HCT116 (cell line): ENCODE results near the gene UGT3A2. TPM values are rescaled to one million over a fixed set of nuclear protein-coding genes. Genes with fewer than 3 reads are reported as not detected.

Source experiments
- ATAC-seq: fragments of 200-7000 bp; cut with Tn5 transposase; 2 replicates; pipeline ENCODE4 v1.9.1; 2020; ENCODE audit warnings: mild to moderate bottlenecking, moderate library complexity
- BruUV-seq: library from RNA; stranded (reverse); fragments of 400-500 nt; replicated peaks from 2 replicates; lab custom pipeline; 2021; lab: Mats Ljungman, UMichigan
- CTCF ChIA-PET: fragments of 300-600 bp; sonication (Branson Sonifier 250); formaldehyde crosslinking; loops from one replicate; lab custom pipeline; 2021; ENCODE audit warnings: antibody characterized with exemption; lab: Charles Lee
- POLR2A ChIA-PET: fragments of 300-600, 350-600 bp; sonication (Branson Sonifier 250); formaldehyde crosslinking; loops from one replicate; lab custom pipeline; 2021; ENCODE audit warnings: antibody characterized with exemption; lab: Charles Lee
- RAD21 ChIA-PET, 2 experiments: fragments of 300-600 bp; sonication (Branson Sonifier 250); formaldehyde crosslinking; loops; one replicate each; lab custom pipeline; 2023; ENCODE audit warnings: low total read pairs in 2 of 2; ENCODE audit not compliant: uncharacterized antibody in 2 of 2, unreplicated experiment in 2 of 2, low non-redundant PET in 1 of 2; lab: Charles Lee
- DNase-seq: peaks from one replicate; pipeline ENCODE4 v3.0.0-alpha.2; 2010; ENCODE audit warnings: low read depth, low spot score
- H2AFZ ChIP-seq: fragments of 200-600 bp; shearing (Covaris generic), sonication (generic); 2 replicates; pipeline ENCODE4 v1.6.1; 2017; ENCODE audit warnings: low read depth, mixed run types, mixed read lengths, antibody characterized with exemption, low read length; ENCODE audit not compliant: poor library complexity, severe bottlenecking
- H3K27ac ChIP-seq: 2 replicates; pipeline ENCODE4 v1.5.1; 2012; ENCODE audit warnings: low read depth, low read length
- H3K27me3 ChIP-seq: fragments of 200-600 bp; sonication (generic); 2 replicates; pipeline ENCODE4 v1.6.1; 2016; ENCODE audit warnings: mixed run types, low read length, mixed read lengths; ENCODE audit not compliant: insufficient read depth
- H3K36me3 ChIP-seq, 2 experiments: fragments of 200-500 bp in 1 of 2; fragments of 200-600 bp in 1 of 2; sonication (Bioruptor generic) in 1 of 2; sonication (generic) in 1 of 2; 2 replicates each; pipeline versions ENCODE4 v1.5.1 to v1.6.1; 2014 to 2016; ENCODE audit warnings: low read length in 2 of 2, inconsistent platforms in 1 of 2, mixed read lengths in 1 of 2, mixed run types in 1 of 2; ENCODE audit not compliant: insufficient read depth in 2 of 2, control insufficient read depth in 1 of 2
- H3K4me1 ChIP-seq, 2 experiments: fragments of 200-600 bp in 1 of 2; sonication (generic) in 1 of 2; 2 replicates each; pipeline versions ENCODE4 v1.5.1 to v1.6.1; 2012 to 2017; ENCODE audit warnings: low read length in 2 of 2, inconsistent platforms in 1 of 2, mild to moderate bottlenecking in 1 of 2, mixed read lengths in 1 of 2, mixed run types in 1 of 2, moderate library complexity in 1 of 2; ENCODE audit not compliant: insufficient read depth in 2 of 2, control insufficient read depth in 1 of 2
- H3K4me2 ChIP-seq: fragments of 200-600 bp; sonication (generic); 2 replicates; pipeline ENCODE4 v1.6.1; 2017; ENCODE audit warnings: mixed run types, low read length, mixed read lengths
- H3K4me3 ChIP-seq, 2 experiments: fragments of 200-600 bp in 1 of 2; sonication (generic) in 1 of 2; replicated peaks in 1 of 2; 2 replicates each; pipeline ENCODE4 v1.5.1; 2011 to 2016; ENCODE audit warnings: low read length in 2 of 2, control low read depth in 1 of 2, low read depth in 1 of 2, mild to moderate bottlenecking in 1 of 2, mixed read lengths in 1 of 2, mixed run types in 1 of 2
- H3K79me2 ChIP-seq: fragments of 200-600 bp; sonication (generic); 2 replicates; pipeline ENCODE4 v1.6.1; 2017; ENCODE audit warnings: mild to moderate bottlenecking, mixed run types, low read length, moderate library complexity, mixed read lengths; ENCODE audit not compliant: insufficient read depth
- H3K9ac ChIP-seq: fragments of 200-600 bp; sonication (generic); 2 replicates; pipeline ENCODE4 v1.6.1; 2016; ENCODE audit warnings: low read length, mixed read lengths
- H3K9me2 ChIP-seq: fragments of 200-600 bp; sonication (generic), shearing (Covaris generic); 2 replicates; pipeline ENCODE4 v1.6.1; 2017; ENCODE audit warnings: mixed run types, mild to moderate bottlenecking, moderate library complexity; ENCODE audit not compliant: insufficient read depth
- H3K9me3 ChIP-seq, 2 experiments: fragments of 200-500 bp in 1 of 2; fragments of 200-600 bp in 1 of 2; sonication (Bioruptor generic) in 1 of 2; sonication (generic) in 1 of 2; 2 replicates each; pipeline ENCODE4 v1.6.1; 2014 to 2017; ENCODE audit warnings: low read length in 2 of 2, mixed read lengths in 2 of 2, inconsistent platforms in 1 of 2, low read depth in 1 of 2, mild to moderate bottlenecking in 1 of 2, mixed run types in 1 of 2, moderate library complexity in 1 of 2; ENCODE audit not compliant: control insufficient read depth in 1 of 2, insufficient read depth in 1 of 2
- H4K20me1 ChIP-seq: fragments of 200-600 bp; sonication (generic), shearing (Covaris generic); 2 replicates; pipeline ENCODE4 v1.6.1; 2017; ENCODE audit warnings: mixed run types, mild to moderate bottlenecking, moderate library complexity; ENCODE audit not compliant: insufficient read depth
- CBX3 ChIP-seq: IDR thresholded peaks from 2 replicates; pipeline ENCODE4 v1.6.1; 2012; ENCODE audit warnings: low read depth
- CEBPB ChIP-seq: IDR thresholded peaks from 2 replicates; pipeline ENCODE4 v1.6.1; 2012; ENCODE audit warnings: low read depth
- JUND ChIP-seq: IDR thresholded peaks from 2 replicates; pipeline ENCODE4 v1.6.1; 2012
- POLR2A ChIP-seq: IDR thresholded peaks from 2 replicates; pipeline ENCODE4 v1.7.0; 2011; ENCODE audit warnings: borderline replicate concordance; ENCODE audit not compliant: insufficient read depth, insufficient read length; ENCODE audit errors: extremely low read depth
- POLR2AphosphoS5 ChIP-seq: IDR thresholded peaks from 2 replicates; pipeline ENCODE4 v1.6.1; 2011; ENCODE audit warnings: mild to moderate bottlenecking, low read depth, low read length, moderate library complexity
- ZNF274 ChIP-seq: fragments of 200-500 bp; sonication (Bioruptor generic); IDR thresholded peaks from 2 replicates; pipeline ENCODE4 v1.6.1; 2014; ENCODE audit warnings: mild to moderate bottlenecking, low read depth, low read length, inconsistent platforms
- intact Hi-C: fragments of 100-400 bp; cut with micrococcal nuclease; formaldehyde crosslinking; loops from 2 replicates; pipeline ENCODE4 v1.10.0; 2022
- total RNA-seq: library from RNA; stranded (reverse); gene quantifications from one replicate; pipeline ENCODE4 v1.2.1, GENCODE V29; 2021; ENCODE audit not compliant: unreplicated experiment
- TF ChIP-seq, protein P1 (sequence below), 3 experiments: fragments of 200-600 bp in 1 of 3; sonication (generic) in 1 of 3; IDR thresholded peaks in 2 of 3; conservative IDR thresholded peaks in 1 of 3; 2 replicates each; pipeline ENCODE4 v1.5.1; 2012 to 2017; ENCODE audit warnings: low read depth in 2 of 3, low read length in 2 of 3, antibody characterized with exemption in 1 of 3, borderline replicate concordance in 1 of 3, control low read depth in 1 of 3, mild to moderate bottlenecking in 1 of 3, mixed read lengths in 1 of 3, mixed run types in 1 of 3, moderate library complexity in 1 of 3; ENCODE audit not compliant: insufficient read depth in 1 of 3
- TF ChIP-seq, protein P2 (sequence below): IDR thresholded peaks from 2 replicates; pipeline ENCODE4 v1.6.1; 2012
- TF ChIP-seq, protein P3 (sequence below): IDR thresholded peaks from 2 replicates; pipeline ENCODE4 v1.6.1; 2011; ENCODE audit warnings: mild to moderate bottlenecking, low read length, moderate library complexity; ENCODE audit not compliant: insufficient replicate concordance; ENCODE audit errors: extremely low read depth
- TF ChIP-seq, protein P4 (sequence below): IDR thresholded peaks from 2 replicates; pipeline ENCODE4 v1.6.1; 2012; ENCODE audit warnings: low read depth

The UGT3A2 gene
- total RNA-seq, 1 experiment from 2014 or later: not detected

DNA sequence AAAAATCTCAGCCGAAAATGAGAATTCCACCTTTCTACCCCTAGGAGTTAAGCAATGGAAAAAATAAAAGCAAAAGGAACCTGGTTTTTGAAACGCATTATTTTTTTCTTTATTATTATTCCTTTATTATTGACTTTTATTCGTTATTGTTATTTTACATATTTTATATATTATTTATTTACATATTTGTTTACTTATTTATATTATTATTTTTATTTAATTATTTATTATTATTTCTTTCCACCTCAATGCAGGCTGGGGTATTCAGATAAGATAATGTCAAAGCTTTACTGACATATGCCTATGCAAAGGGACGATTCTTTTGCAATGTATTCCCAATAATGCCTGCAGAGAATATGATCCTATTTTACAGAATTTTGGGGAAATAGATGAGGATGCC is 16.7 kb downstream of the UGT3A2 start:
- RAD21 ChIA-PET: no interaction called here
- CTCF ChIA-PET: no interaction called here
- Histone ChIP-seq H3K4me2 (no peak overlapping the region), H3K9me2 (no peaks in the 10 kb centered on the region), H3K9ac (no peak overlapping the region), H2AFZ (no peak overlapping the region), H3K4me3 (no peak overlapping the region), H4K20me1 (no peaks in the 10 kb centered on the region), H3K9me3 (no peaks in the 10 kb centered on the region), H3K4me1 (no peaks in the 10 kb centered on the region), H3K27me3 (peaks cover 20% of the 10 kb centered on the region; the same call in 1 of the 2 replicates), H3K27ac (no peak overlapping the region), H3K36me3 (no peaks in the 10 kb centered on the region)
- no peak for DNase-seq
- intact Hi-C loops: no loop called here
- BruUV-seq: no TSS peak
- no peak for ATAC-seq
- TF ChIP-seq CBX3: no peak
- TF ChIP-seq, protein P1, sequence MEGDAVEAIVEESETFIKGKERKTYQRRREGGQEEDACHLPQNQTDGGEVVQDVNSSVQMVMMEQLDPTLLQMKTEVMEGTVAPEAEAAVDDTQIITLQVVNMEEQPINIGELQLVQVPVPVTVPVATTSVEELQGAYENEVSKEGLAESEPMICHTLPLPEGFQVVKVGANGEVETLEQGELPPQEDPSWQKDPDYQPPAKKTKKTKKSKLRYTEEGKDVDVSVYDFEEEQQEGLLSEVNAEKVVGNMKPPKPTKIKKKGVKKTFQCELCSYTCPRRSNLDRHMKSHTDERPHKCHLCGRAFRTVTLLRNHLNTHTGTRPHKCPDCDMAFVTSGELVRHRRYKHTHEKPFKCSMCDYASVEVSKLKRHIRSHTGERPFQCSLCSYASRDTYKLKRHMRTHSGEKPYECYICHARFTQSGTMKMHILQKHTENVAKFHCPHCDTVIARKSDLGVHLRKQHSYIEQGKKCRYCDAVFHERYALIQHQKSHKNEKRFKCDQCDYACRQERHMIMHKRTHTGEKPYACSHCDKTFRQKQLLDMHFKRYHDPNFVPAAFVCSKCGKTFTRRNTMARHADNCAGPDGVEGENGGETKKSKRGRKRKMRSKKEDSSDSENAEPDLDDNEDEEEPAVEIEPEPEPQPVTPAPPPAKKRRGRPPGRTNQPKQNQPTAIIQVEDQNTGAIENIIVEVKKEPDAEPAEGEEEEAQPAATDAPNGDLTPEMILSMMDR (IDR thresholded peaks at IDR 0.05 in 2 of 3, conservative IDR thresholded peaks at IDR 0.05 in 1 of 3; ENCODE audit: borderline replicate concordance in 1 of 3, insufficient read depth in 1 of 3, low read depth in 2 of 3, low read length in 2 of 3): no peak
- TF ChIP-seq JUND: no peak
- no peak for TF ChIP-seq POLR2A
- TF ChIP-seq CEBPB: no peak
- TF ChIP-seq, protein P2, sequence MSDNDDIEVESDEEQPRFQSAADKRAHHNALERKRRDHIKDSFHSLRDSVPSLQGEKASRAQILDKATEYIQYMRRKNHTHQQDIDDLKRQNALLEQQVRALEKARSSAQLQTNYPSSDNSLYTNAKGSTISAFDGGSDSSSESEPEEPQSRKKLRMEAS: no peak
- TF ChIP-seq POLR2AphosphoS5: no peak
- TF ChIP-seq, protein P3, sequence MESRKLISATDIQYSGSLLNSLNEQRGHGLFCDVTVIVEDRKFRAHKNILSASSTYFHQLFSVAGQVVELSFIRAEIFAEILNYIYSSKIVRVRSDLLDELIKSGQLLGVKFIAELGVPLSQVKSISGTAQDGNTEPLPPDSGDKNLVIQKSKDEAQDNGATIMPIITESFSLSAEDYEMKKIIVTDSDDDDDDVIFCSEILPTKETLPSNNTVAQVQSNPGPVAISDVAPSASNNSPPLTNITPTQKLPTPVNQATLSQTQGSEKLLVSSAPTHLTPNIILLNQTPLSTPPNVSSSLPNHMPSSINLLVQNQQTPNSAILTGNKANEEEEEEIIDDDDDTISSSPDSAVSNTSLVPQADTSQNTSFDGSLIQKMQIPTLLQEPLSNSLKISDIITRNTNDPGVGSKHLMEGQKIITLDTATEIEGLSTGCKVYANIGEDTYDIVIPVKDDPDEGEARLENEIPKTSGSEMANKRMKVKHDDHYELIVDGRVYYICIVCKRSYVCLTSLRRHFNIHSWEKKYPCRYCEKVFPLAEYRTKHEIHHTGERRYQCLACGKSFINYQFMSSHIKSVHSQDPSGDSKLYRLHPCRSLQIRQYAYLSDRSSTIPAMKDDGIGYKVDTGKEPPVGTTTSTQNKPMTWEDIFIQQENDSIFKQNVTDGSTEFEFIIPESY: no peak
- TF ChIP-seq, protein P4, sequence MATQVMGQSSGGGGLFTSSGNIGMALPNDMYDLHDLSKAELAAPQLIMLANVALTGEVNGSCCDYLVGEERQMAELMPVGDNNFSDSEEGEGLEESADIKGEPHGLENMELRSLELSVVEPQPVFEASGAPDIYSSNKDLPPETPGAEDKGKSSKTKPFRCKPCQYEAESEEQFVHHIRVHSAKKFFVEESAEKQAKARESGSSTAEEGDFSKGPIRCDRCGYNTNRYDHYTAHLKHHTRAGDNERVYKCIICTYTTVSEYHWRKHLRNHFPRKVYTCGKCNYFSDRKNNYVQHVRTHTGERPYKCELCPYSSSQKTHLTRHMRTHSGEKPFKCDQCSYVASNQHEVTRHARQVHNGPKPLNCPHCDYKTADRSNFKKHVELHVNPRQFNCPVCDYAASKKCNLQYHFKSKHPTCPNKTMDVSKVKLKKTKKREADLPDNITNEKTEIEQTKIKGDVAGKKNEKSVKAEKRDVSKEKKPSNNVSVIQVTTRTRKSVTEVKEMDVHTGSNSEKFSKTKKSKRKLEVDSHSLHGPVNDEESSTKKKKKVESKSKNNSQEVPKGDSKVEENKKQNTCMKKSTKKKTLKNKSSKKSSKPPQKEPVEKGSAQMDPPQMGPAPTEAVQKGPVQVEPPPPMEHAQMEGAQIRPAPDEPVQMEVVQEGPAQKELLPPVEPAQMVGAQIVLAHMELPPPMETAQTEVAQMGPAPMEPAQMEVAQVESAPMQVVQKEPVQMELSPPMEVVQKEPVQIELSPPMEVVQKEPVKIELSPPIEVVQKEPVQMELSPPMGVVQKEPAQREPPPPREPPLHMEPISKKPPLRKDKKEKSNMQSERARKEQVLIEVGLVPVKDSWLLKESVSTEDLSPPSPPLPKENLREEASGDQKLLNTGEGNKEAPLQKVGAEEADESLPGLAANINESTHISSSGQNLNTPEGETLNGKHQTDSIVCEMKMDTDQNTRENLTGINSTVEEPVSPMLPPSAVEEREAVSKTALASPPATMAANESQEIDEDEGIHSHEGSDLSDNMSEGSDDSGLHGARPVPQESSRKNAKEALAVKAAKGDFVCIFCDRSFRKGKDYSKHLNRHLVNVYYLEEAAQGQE: no peak
- TF ChIP-seq ZNF274: no peak
- TF ChIP-seq, all 23 proteins: peak for 0
- POLR2A ChIA-PET: no interaction called here
- H3K79me2 ChIP-seq: no peaks in the 10 kb centered on the region
